NCI-H774 (cell line): Measurements from ENCODE around the gene SPINK5.

ENCODE experiments used
- DNase-seq: peaks from one replicate; lab custom pipeline; 2025; lab: John Stamatoyannopoulos, UW

SPINK5 gene

GRCh38 chr5:148186248-148187003 lies 122.6 kb downstream of the SPINK5 start:
- no peak for DNase-seq
